ENCODE results near the gene BOLA1. TPM values are rescaled to one million over a fixed set of nuclear protein-coding genes. Genes with fewer than 3 reads are reported as not detected.

Gene BOLA1
- total RNA-seq, 1 experiment from 2014 or later: 15.3 TPM

- Mint-ChIP-seq H3K4me1 (peaks cover 23% of the 10 kb centered on the region), H3K9me3 (no peaks in the 10 kb centered on the region)
- ATAC-seq: no peak
These were observed 15.2 kb downstream of the BOLA1 start for GRCh38 chr1:149914545-149914944.

GRCh38 chr1:149915429-149916192 lies 16.2 kb downstream of the BOLA1 start:
- ChIA-PET CTCF (interaction anchor here (0.8 kb wide), 1 partner anchor 27 kb away, joined by 3 read pairs; no protein-coding TSS in a partner anchor), POLR2A (interaction anchor here (0.8 to 1.8 kb wide), 4 partner anchors 22 to 70 kb away, joined by 3 to 16 read pairs (median 4); a partner anchor contains a TSS)
- Mint-ChIP-seq H3K27me3 (ENCODE audit: low read depth) (no peaks in the 10 kb centered on the region), H3K9me3 (no peaks in the 10 kb centered on the region), H3K4me1 (peaks cover 23% of the 10 kb centered on the region), H3K4me3 (peak overlapping the region; percentile 91), H3K36me3 (peaks cover 15% of the 10 kb centered on the region), H3K27ac (no peak overlapping the region)
- ATAC-seq (no peak), DNase-seq (ENCODE audit: low spot score) (no peak)
- TF ChIP-seq MLX (CRISPR knock-in tag; IDR thresholded peaks at IDR 0.05): no peak

More at GRCh38 chr1:149914545-149914944, 15.2 kb downstream of the BOLA1 start:
- Mint-ChIP-seq H3K27me3 (ENCODE audit: low read depth) (no peaks in the 10 kb centered on the region), H3K36me3 (peaks cover 15% of the 10 kb centered on the region), H3K4me3 (no peak overlapping the region), H3K27ac (no peak overlapping the region)
- CTCF ChIA-PET: no interaction called here
- TF ChIP-seq FOXP1 (CRISPR knock-in tag; IDR thresholded peaks at IDR 0.05; ENCODE audit: borderline replicate concordance) (no peak), ZNF532 (CRISPR knock-in tag; IDR thresholded peaks at IDR 0.05; ENCODE audit: borderline replicate concordance) (no peak), HMGXB4 (CRISPR knock-in tag; IDR thresholded peaks at IDR 0.05) (no peak), NR2C2 (CRISPR knock-in tag; IDR thresholded peaks at IDR 0.05) (no peak), RORB (CRISPR knock-in tag; IDR thresholded peaks at IDR 0.05) (no peak), ATF6 (CRISPR knock-in tag; IDR thresholded peaks at IDR 0.05) (no peak)
- POLR2A ChIA-PET: interaction anchor here (1.4 kb wide), 1 partner anchor 27 kb away, joined by 5 read pairs; a partner anchor contains a TSS
- no peak for DNase-seq (ENCODE audit: low spot score)

- Mint-ChIP-seq H3K27me3 (ENCODE audit: low read depth) (no peaks in the 10 kb centered on the region), H3K36me3 (peaks cover 9% of the 10 kb centered on the region), H3K9me3 (no peaks in the 10 kb centered on the region), H3K4me3 (peak overlapping the region; percentile 91), H3K27ac (no peak overlapping the region; the same call in 1 of the 2 replicates), H3K4me1 (peaks cover 23% of the 10 kb centered on the region)
- DNase-seq (ENCODE audit: low spot score) (no peak), ATAC-seq (no peak)
- POLR2A ChIA-PET: interaction anchor here (0.8 to 1.8 kb wide), 4 partner anchors 21 to 71 kb away, joined by 3 to 16 read pairs (median 4); a partner anchor contains a TSS
- CTCF ChIA-PET: interaction anchor here (0.8 kb wide), 1 partner anchor 26 kb away, joined by 3 read pairs; no protein-coding TSS in a partner anchor
- TF ChIP-seq ZNF263 (CRISPR knock-in tag; IDR thresholded peaks at IDR 0.05; ENCODE audit: low read depth): no peak
- TF ChIP-seq ATF3 (CRISPR knock-in tag; conservative IDR thresholded peaks at IDR 0.05): no peak
- TF ChIP-seq NR3C1 (CRISPR knock-in tag; conservative IDR thresholded peaks at IDR 0.05; ENCODE audit: low read depth): no peak
- TF ChIP-seq JAZF1 (CRISPR knock-in tag; IDR thresholded peaks at IDR 0.05): no peak
- no peak for TF ChIP-seq GRHL2 (CRISPR knock-in tag; IDR thresholded peaks at IDR 0.05; ENCODE audit: insufficient replicate concordance, severe bottlenecking)
- TF ChIP-seq SMAD4 (CRISPR knock-in tag; IDR thresholded peaks at IDR 0.05): no peak
- no peak for TF ChIP-seq PREB (CRISPR knock-in tag; IDR thresholded peaks at IDR 0.05; ENCODE audit: borderline replicate concordance)
- no peak for TF ChIP-seq FOXP4 (CRISPR knock-in tag; IDR thresholded peaks at IDR 0.05)
These were observed 17.0 kb downstream of the BOLA1 start for GRCh38 chr1:149916193-149916897.
